HL-60 (cell line): ENCODE measurements around the gene CRNKL1.

Experiments
- CTCF ChIP-seq: IDR thresholded peaks from one replicate; pipeline ENCODE4 v1.5.1; 2011; ENCODE audit warnings: low read length, control low read depth, inconsistent platforms; ENCODE audit not compliant: insufficient read depth
- REST ChIP-seq: IDR thresholded peaks from 2 replicates; pipeline ENCODE4 v1.6.1; 2012; ENCODE audit warnings: low read depth; ENCODE audit not compliant: insufficient replicate concordance
- SPI1 ChIP-seq: IDR thresholded peaks from 2 replicates; pipeline ENCODE4 v1.6.1; 2012; ENCODE audit warnings: low read depth, mild to moderate bottlenecking, borderline replicate concordance

GRCh38 chr20:20085812-20086211, 33.5 kb upstream of the CRNKL1 start:
- TF ChIP-seq CTCF (no peak), SPI1 (no peak), REST (no peak)
